NCI-H460 (cell line): ENCODE data around the gene MYO1F. TPM values are rescaled to one million over a fixed set of nuclear protein-coding genes. Genes with fewer than 3 reads are reported as not detected.

Source experiments
- DNase-seq: peaks from one replicate; pipeline ENCODE4 v3.0.0-alpha.2; 2016; ENCODE audit warnings: low read depth; ENCODE audit errors: extremely low read depth
- total RNA-seq: library from RNA; depleted of rRNA; stranded (reverse); fragments of >200 nt; shearing (Covaris generic); gene quantifications from 2 replicates; pipeline ENCODE4 v1.2.3, GENCODE V29; 2014; rRNA removed

Gene MYO1F
- total RNA-seq, 1 experiment from 2014 or later, result 0.15 TPM

- no peak for DNase-seq
Observed at GRCh38 chr19:8473648-8474476, 103.4 kb downstream of the MYO1F start.

Other genes starting within 250 kb of the MYO1F start
- gene KANK3, start 234.2 kb downstream of the MYO1F start, total RNA-seq, result 1.6 and 1.8 TPM in 2 replicates
- 42.5 and 43.0 TPM in 2 replicates for gene ANGPTL4, start 213.3 kb downstream of the MYO1F start, total RNA-seq
- 11.7 and 15.4 TPM in 2 replicates for gene RAB11B, start 187.1 kb downstream of the MYO1F start, total RNA-seq
- 13.0 and 15.6 TPM in 2 replicates for gene MARCHF2, start 164.1 kb downstream of the MYO1F start, total RNA-seq
- gene HNRNPM, start 132.5 kb downstream of the MYO1F start, total RNA-seq, result 50.8 and 69.7 TPM in 2 replicates
- 0.07 TPM in 1 of 2 replicates, not detected in the other for gene PRAM1, start 74.8 kb downstream of the MYO1F start, total RNA-seq
- gene ZNF414, start 63.3 kb downstream of the MYO1F start, total RNA-seq, result 1.1 and 3.8 TPM in 2 replicates
- 0.82 TPM in 1 of 2 replicates, not detected in the other for gene ADAMTS10, start 33.3 kb upstream of the MYO1F start, total RNA-seq
- gene NFILZ, start 53.2 kb upstream of the MYO1F start, total RNA-seq, result not detected in 2 replicates
- gene ACTL9, start 121.4 kb upstream of the MYO1F start, total RNA-seq, result not detected in 2 replicates
- gene OR2Z1, start 144.2 kb upstream of the MYO1F start, total RNA-seq, result not detected in 2 replicates